GM18526 (cell line): Measurements from ENCODE around the gene GDF2.

Experiments used
- POLR2A ChIP-seq: IDR thresholded peaks from 3 replicates; pipeline ENCODE4 v1.6.1; 2011; ENCODE audit not compliant: insufficient read length; ENCODE audit errors: extremely low read depth

Gene GDF2

DNA sequence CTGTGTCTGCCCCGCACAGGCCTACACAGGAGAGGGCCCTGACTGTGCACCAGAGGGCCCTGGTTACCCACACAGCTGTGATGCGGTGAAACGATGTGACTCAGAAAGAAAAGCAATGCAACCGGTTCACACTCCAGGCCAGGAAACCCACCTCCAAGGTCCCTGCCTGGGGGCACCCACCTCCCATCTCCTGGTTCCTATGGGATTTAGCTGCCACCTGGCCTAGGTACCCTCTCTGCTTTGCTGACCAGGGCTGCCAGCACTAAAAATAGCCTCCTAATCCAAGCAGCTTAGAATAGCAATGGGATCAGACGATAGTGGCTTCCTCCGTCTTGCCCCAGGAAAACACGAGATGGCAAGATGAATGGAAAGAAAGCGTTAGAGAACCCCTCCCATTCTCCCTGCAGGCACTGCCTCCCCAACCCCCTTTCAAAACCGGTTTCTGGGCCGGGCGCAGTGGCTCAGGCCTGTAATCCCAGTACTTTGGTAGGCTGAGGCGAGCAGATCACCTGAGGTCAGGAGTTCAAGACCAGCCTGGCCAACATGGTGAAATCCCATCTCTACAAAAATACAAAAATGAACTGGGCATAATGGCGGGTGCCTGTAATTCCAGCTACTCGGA is 38.3 kb downstream of the GDF2 start:
- TF ChIP-seq POLR2A, result no peak

DNA sequence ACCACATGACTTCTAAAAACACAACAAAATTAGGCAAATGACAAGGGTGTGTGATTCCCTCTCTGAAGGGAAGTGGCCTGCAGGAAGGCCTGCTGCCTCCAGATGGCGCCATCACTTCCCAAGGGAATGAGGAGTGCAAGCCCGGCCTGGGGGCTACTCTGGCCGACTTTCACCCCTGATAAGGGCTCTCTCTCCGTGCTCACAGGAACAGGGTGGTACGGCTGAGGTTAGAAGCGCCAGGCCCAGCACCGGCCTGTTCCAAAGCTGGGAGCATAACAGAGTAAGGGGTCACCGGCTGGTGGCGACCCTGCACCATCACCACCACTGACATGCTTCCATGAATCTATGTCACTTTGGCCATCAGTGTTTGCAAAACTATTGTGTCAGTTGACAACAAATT is 39.0 kb downstream of the GDF2 start:
- no peak for TF ChIP-seq POLR2A

DNA sequence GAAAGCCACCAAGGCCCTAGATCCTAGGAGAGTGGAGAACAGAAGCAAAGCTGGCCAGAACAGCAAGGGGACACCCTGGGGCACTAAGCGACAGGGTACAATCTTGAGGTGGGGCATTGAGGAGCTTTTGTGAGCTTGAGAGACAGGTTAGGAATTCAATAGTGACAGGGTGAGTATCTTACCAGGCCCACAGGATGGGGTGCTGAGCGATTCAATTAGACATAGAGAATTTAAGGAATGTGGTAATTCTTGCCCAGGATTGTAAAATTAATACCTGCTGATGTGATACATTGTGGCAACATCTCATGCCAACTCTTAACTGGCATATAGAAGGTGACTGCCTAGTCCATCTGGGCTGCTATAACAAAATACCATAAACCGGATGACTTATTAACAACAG is 39.9 kb downstream of the GDF2 start:
- no peak for TF ChIP-seq POLR2A

DNA sequence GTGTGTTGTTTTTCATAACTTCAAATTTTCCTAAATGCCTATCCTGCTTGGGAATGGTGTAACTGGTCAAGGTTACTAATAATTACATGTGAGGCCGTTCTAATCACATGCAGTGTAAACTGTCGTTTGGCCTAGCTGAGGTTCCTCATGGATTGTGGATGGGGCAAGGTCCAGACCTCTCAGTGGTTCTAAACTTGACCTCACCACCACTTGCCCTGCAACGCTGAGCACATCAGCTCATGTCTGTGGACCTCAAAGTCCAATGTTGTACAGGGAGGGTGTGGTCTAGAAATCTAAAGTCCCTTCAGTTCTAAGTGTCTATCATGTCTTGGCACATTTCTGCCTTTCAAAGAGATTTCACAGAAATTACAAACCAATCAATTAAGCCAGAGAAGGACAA is 41.5 kb downstream of the GDF2 start:
- no peak for TF ChIP-seq POLR2A

DNA sequence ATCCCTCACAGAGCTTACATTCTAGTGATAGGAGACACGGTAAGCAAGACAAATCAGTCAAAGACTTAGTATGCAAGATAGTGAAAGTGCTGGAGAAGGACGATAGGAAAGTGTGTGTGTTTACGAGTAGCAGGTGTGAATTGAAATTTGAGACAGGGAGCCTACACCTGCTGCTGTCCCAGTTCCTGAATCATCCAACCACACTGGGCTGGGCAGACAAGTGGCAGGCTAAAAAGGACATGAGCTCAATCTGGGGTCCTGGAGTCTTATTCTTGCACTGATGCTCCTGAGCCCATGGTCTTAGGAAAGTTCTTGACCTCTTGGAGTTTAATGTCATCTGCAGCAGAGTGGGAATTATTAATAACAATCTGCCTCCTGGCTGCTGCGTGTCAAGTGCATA is 42.1 kb downstream of the GDF2 start:
- no peak for TF ChIP-seq POLR2A

DNA sequence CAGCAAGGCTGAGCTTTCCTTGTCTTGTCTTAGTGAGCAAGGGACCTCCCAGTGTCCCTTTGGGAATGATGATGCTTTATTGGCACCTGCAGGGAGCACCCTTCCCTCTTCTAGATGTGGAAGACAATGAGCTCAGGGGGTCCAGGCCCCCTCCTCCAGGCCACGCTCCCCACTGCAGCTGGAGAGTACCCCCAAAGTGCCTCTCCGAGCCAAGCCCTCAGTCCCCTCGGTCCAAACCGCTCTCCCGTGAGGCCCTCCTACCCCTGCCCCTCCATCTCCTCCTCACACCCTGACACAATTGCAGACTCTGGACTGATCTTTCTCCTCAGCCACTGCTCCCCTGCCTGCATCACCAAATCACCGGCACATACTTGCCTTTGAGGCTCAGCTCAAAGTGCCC is 42.7 kb downstream of the GDF2 start:
- TF ChIP-seq POLR2A, result no peak

DNA sequence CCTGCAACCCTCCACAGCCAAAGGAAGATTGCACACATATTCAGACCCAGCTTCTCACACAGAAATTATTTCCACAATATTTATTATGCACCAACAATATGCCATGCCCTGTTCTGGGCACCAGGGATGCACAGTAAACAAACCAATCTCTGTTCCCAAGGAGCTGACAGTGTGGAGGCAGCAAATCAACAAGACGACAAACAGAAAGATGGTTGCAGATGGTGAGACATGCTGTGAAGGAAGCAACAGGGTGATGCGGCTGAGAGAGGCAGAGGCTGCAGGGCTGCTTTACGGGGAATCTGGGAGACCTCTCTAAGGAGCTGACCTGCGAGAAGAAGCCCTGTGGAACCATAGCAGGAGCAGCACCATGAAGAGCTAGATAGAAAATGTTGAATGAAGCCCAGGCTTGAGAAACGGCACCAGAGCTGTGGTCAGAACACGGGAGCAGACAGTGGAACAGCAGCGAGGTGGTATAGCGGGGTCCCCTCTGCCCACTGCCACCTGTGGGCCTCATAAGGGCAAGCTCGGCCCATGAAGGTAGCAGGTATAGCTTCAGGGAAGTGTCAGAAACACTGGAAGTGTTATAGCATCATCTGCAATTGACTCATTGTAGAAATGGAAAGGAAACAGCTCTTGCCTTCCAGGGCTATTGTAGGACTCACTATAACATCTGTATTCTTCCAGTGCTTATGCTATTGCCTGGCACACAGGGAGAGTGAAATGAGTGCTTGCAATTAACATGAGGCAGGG is 43.4 kb downstream of the GDF2 start:
- no peak for TF ChIP-seq POLR2A

DNA sequence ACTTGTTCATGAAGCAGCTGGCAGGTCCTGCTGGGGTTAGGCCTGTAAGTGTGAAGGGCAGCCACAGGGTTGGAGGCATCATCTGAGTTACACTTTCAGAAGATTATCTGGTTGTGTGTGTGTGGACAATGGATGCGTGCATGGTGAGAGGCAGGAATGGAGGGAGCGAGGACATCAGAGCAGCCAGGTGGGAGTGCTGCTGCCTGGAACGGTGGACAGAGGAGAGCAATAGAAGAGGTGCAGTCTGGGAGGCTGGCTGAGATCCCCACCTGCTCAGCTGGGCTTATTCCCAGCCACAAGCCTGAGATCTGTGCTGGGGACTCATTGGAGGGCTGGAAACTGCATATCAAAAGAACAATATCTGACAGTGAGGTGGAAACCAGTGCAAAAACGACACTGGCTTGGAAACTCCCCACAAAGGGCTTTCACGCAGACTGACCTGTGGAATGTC is 44.0 kb downstream of the GDF2 start:
- TF ChIP-seq POLR2A, result no peak

DNA sequence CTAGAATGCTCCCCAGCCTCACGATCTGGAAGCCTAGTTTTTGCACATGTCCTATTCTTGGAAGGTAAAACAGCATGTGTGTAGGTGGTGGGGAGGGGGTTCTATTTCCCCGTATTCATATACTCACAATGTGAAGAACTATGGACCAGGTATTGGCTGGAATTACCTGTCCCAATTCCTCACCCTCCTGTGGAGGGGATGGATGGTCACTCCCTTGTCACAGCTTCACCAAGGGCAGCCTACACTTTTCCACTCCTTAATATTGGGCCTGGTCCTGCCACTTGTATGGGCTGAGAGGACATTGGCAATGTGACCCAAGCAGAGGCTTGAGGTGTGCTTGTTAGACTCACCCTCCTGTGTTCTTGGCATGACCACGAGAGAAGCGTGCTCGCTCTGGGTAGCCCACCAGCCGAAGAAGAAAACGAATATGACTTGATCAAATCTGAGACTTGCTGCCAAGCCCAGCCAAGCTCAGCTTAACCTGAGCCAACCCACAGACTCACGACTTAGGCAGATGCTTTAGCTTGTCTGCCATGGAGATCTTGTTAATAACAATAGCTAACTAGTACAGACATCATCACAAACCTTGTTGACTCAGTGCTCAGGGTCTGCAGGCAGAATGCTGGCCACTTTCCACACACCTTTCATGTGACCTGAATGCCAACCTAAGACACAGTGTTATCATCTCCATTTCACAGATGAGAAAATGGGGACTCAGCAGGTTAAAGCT is 44.6 kb downstream of the GDF2 start:
- no peak for TF ChIP-seq POLR2A

DNA sequence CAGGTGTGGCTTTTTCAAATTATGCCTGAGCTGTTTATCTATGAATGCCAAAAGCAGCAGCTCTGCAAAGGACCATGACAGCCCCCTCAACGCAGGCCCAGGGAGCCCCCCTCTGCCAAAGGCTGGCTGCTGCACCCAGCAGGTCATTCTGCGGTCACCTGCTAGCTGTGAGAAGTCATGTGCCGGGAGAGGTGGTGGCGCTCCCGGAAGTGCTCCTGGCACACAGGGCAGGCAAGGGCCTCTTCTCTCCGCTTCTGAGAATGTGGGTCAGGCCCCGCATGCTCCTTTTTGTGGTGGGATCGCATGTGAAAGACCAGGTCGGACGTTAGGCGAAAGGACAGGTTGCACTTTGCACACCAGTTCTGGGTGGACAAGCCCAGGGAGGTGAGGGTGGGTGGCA is 45.4 kb downstream of the GDF2 start:
- TF ChIP-seq POLR2A, result no peak

DNA sequence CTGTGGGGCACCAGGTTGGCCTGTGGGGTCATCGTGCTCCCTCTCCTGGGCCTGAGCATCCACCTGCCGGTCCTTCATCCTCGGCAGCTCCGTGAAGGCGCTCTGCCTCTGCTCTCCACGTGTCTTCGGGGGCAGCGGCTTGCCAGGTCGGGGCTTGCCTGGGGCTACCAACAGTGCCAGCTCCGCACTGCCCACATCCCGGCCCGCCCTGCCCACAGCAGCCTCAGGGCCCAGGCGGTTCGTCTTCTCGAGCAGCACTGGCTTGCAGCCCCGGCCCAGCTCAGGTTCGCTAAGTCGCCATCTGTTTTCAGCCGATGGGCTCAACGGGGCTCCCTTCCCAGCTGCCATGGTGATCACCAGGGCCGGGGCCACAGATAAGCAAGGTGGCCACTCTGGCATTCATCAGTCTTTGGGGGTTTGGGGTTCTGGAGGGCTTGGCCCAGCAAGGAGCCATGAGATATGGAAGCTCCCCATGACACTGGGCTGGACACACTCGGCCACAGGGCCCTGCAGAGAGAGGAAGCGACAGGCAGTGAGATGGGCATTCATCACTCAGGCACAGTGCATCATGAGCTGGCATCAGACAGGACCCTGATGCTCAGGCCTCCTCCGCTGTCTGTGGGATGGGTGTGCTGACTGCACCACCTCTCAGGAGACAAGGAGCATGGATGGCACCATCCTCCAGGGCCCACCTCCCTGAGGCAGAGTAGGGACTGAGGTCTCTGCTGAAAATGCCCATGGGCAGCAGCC is 46.4 kb downstream of the GDF2 start:
- no peak for TF ChIP-seq POLR2A

DNA sequence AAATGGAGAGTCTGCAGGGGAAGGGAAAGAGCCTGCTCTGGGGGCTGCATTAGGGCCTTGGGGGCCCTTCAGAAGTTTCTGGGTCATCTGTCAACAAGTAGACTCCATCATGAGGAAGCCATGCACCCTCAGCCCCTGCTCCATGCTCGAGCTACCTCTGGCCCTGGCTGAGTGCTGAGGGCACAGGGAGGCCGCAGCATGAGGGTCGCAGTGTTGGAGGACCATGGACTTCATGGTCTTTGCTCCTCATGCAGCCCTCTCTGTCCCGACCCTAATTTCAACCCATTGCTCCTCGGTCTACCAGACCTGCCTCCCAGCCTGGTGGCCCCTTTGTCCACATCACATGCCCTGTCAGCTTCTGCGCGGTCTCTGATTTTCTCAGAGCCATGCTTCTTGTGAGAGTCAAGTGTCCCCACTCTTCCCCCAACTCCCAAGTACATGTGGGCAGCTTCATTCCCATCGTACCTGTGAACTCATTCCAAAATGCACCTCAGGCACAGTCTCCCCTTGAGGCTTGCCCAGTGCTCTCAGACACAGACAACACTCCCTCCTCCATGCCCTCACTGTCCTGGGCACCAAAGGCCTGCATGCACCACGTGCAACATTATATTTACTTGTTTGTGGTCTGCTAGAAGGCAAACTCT is 47.1 kb downstream of the GDF2 start:
- no peak for TF ChIP-seq POLR2A

DNA sequence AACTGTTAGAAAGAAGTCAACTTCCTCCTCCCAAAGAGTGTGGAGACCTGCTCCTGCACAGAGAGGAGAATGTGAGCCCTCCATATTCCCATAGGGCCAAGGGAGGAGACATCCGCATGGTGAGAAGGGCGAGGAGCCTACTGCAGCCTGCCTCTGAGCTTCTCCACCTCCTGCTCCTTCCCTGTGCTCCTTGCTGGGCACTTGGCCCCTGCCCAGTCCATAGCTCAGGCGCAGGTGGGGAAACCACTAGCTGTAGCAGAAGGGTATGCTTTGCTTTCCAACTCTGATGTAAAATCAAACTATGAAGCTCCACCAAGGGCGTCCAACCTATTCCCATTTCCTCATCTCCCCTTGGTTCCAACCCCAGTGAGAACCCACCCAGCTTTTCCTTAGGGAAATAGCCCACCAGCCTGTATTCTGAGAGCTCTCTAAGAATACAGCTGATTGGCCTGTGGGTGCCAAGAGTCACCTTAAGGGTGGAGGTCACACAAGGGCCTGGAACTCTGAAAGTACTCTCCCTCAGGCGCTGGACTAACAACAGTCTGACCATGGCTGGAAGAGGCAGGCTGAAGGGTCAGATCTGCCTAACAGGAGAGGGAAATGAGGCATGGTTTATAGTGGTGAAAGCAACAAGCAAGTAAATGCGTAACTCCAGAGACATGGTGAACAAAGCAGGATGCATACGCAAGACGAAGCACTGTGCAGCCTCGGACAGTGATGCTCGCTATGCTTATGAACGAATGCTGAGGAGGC is 47.9 kb downstream of the GDF2 start:
- no peak for TF ChIP-seq POLR2A

DNA sequence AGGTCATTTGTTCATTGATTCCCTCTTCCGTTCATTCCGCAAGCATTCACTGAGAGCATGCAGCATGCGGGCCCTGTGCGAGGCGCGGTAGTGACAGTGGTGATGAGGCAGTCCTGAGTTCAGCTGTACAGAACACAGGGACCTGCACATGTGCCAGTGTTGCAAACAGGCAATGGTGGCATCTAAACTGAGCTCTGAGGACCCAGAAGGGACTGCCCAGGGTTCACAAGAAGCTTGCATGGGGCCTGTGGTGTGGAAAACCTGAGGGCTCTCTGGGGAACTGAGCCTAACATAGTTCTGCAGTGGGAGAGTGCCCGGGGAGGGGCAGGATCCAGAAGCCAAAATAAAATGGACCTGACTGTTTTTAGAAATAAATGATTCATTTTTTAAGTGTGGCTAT is 48.6 kb downstream of the GDF2 start:
- TF ChIP-seq POLR2A, result no peak
